NCI-H2196 treated with DMSO at 0.1 percent for 48 hours (cell line): Measurements from ENCODE around the gene PABPN1L.

Experiments
- DNase-seq: peaks from one replicate; lab custom pipeline; 2025; ENCODE audit not compliant: unreplicated experiment; lab: John Stamatoyannopoulos, UW

PABPN1L gene

GRCh38 chr16:88884569-88885271 lies 18.3 kb upstream of the PABPN1L start:
- DNase-seq, result no peak

DNA sequence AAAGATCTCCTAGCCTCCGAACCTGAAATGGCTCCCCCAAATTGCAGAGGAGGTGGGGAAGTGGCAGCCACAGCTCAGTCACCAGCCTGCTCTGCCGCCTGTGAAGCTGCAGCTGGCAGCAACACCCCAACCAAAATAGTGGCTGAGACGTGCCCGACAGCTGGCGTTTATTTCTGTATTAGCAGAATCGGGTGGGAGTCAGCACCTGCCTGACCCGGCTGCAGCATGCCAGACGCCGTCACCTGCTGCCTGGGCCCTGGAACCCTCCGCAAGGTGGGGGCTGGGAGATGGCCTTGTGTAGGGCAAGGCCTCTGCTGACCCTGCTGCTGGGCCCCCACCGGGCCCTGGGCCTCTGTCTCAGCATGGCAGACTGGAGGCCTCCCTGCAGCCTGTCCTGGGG lies 17.5 kb upstream of the PABPN1L start:
- DNase-seq, result no peak

DNA sequence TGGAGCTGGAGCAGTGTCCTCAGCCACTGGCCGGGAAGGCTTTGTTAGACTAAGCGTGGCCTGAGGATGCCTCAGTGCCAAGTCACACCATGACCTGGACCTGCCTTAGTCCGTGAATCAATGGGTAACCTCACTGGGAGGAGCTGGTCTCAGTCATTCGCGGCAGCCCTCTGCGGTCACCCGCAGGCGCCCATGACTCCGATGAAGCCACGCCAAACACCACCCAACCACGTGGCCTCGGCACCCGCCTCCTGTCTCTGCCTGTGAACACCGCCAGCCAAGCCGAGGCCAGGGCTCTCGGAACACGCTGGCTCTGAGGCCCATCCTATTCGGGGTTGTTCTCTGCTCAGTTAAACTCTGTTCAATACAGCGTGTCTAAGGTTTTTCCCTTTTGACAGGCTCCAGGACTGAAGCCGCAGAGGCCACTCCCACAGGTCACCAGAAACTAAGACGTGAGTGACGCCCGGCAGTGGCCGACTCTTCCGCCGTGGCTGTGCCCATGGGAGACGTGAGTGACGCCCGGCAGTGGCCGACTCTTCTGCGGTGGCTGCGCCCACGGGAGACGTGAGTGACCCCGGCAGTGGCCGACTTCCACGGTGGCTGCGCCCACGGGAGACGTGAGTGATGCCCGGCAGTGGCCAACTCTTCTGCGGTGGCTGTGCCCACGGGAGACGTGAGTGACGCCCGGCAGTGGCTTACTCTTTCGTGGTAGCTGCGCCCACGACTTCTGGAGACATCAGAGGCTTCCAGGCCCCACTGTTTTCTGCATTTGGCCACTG lies 16.8 kb upstream of the PABPN1L start:
- DNase-seq, result no peak

DNA sequence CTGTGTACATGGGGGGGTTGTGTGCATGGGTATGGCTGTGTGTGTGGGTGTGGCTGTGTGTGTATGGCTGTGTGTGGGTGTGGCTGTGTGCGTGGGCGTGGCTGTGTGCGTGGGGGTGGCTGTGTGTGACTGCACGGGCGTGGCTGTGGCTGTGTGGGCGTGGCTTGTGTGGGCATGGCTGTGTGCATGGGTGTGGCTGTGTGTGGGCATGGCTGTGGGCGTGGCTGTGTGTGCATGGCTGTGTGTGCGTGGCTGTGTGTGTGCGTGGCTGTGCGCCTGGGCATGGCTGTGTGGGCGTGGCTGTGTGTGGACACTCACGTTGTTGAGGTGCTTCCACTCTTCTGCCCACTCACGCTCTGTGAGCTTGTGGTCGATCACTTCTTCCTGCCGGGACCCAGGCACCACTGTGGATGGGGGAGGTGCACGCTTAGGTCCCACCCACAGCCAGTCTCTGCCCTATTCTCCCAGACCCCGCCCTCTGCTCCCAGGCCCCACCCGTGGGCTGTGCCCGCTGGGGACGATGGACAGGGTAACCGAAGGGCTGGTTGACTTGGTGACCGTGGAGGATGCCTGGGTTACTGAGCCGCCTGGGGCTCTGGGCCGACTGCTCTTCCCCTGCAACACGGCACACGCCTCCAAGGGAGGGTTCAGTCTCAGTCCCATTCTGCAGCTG lies 16.0 kb upstream of the PABPN1L start:
- DNase-seq, result no peak

- DNase-seq, result no peak
Measured at GRCh38 chr16:88881675-88882357, 15.4 kb upstream of the PABPN1L start.

DNA sequence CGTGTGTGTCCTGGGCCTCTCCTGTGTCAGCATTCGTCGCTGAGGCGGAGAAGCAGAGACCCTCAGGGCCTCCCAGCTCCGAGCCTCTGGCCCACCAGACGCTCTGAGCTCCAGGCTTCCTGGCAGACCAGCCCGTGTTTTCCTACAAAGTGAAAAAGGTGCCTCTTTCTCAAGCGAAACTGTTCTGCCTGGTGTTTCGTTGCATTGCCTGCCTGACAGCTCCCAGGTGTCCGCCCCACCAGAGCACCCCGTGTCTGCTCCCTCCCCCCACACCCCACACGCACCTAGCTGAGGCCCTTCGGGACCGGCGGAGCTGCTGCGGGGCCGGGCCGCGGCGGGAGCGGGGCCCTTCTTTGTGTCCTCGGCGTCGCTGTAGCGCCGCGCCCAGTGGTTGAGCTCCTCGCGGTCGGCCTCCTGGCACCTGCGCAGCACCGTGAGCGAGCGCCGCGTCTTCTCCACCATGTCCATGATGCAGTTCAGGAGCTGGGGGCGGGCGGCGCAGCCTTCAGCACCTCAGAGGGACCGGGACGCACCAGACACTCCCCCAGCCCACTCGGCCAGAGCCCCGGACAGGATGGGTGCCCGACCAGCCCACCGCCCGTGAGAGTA lies 14.7 kb upstream of the PABPN1L start:
- DNase-seq, result no peak

DNA sequence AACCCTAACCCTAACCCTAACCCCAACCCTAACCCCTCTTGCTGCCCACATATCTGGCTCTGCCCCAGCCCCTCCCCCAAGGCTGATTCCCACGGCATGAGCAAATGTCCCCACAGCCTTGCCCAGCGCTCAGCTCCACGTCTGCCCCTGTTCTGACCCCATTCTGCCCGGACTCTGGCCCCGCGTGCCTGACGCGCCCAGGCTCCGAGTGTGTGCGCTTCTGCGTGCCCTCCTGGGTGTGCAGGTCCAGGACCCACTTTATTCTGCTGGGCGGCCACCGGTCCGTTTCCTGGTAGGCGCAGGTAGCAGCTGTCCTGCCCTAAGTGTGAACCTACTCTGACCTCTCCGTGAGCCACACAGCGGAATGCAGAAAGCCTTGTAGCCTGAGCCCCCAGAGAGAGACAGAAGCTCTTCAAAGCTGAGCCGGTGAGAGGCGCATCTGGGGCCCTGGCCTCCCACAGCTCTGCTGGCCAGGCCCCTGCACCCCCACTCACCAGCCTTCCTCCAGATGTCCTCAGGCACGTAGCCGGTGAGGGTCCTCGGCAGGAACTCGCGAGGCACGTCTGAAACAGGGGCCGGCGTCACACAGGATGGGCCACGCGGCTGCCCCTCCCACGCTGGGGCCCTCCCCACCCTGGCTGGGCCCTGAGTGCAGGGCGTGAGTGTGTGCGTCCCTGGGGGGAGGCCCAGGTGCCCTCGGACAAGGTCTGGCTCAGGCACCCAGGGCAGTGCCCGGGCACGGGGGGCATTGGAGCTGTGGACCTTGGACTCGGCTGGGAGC lies 14.0 kb upstream of the PABPN1L start:
- DNase-seq, result no peak

DNA sequence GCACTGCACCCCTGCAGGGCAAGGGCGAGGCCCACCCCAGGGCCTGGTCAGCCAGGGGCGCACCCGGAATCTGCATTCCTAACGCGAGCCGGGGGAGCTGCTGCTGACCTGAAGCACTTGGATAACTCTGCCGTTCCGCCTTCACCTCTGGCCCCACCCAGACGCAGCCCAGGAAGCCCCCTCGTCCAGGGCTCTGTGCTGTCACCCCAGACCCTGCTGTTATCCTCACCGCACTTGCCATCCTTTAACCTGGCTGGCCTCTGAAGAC lies 13.3 kb upstream of the PABPN1L start:
- DNase-seq, result no peak

DNA sequence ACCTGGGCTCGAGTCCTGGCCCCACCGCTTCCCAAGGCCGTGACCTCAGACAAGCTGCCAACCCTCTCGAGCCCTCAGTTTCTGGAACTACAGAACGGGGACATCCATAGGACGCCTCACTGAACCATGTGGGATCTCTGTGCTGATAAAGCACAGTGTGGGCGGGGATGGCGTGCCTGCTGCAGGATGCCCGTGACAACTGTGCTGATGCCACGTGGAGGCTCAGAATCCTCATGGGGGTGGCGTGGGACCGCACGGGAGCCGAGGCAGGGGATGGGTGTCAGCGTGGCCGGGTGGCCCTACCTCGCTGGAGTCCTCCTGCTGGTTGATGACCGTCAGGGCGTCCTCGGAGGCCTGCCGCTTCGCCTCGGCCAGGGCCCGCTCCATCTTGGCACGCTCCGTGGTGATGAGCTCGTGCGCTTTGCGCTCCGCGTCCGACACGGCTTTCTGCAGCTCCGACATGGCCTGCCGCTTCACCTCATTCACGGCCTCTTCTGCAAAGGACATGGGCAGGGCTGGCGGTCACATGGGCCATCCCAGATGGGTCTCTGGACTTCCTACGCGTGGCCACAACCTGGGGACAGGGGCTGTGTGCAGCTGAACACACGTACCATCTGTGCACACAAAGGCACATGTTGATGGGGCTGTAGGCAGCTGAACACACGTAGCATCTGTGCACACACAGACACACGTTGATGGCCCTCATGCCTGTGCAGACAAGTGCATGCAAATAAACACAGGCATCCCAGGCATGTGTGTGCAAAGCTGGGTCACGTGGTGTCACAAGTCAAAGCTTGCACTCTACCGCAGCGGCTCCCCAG lies 12.7 kb upstream of the PABPN1L start:
- DNase-seq, result no peak

GRCh38 chr16:88878356-88878755 lies 11.9 kb upstream of the PABPN1L start:
- DNase-seq, result no peak

DNA sequence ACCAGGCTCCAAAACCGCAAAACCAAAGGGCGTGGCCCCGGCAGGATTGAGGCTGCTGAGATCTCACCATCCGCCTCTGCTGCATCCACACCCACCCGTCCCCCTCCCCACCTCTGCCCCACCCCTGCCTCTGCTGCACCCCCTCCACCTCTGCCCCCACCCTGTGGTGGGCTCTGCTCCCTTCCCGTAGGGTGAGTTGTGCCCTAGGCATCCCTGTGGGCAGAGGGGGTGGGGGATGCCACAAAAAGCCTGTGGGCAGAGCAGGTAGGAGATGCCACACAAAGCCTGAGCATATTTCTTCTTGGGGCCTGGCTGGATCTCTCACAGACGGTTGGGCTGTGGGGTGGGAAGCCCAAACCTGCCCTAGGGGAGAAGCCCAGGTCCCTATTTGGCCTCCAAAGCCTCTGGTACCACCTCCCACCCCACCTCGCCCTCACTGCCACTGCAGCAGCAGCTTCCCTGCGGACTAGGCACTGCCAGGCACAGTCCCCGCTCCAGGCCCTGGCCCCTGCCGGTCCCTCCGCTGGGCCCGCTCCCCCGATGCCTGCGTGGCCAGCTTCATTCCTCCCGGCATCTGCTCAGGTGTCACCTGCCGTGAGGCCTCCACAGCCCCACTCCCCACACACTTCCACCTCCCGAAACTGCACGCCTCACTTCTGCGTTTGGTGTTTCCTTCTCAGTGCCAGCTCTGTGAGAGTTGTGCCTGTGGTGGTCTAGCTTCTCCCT lies 11.3 kb upstream of the PABPN1L start:
- DNase-seq, result no peak

GRCh38 chr16:88876942-88877526 lies 10.6 kb upstream of the PABPN1L start:
- DNase-seq, result no peak

- DNase-seq, result no peak
Measured at GRCh38 chr16:88875703-88876234, 9.3 kb upstream of the PABPN1L start.

GRCh38 chr16:88874938-88875599 lies 8.6 kb upstream of the PABPN1L start:
- no peak for DNase-seq

GRCh38 chr16:88872650-88873331 lies 6.3 kb upstream of the PABPN1L start:
- no peak for DNase-seq

GRCh38 chr16:88871730-88872416 lies 5.4 kb upstream of the PABPN1L start:
- DNase-seq, result no peak

GRCh38 chr16:88871349-88871702 lies 4.9 kb upstream of the PABPN1L start:
- no peak for DNase-seq
